Panc1 (cell line): ENCODE measurements around the gene FRY. TPM values are rescaled to one million over a fixed set of nuclear protein-coding genes. Genes with fewer than 3 reads are reported as not detected.
A peak's percentile ranks its signal among the peaks of the same experiment; 100 is the strongest.

ENCODE experiments used
- ATAC-seq: fragments of 200-7000 bp; cut with Tn5 transposase; 2 replicates; pipeline ENCODE4 v1.9.1; 2020; ENCODE audit warnings: mild to moderate bottlenecking, moderate library complexity
- BruUV-seq: library from RNA; stranded (reverse); fragments of 400-500 nt; replicated peaks from 2 replicates; lab custom pipeline; 2021; lab: Mats Ljungman, UMichigan
- CTCF ChIA-PET: fragments of 300-600 bp; sonication (Branson Sonifier 250); formaldehyde crosslinking; loops from one replicate; lab custom pipeline; 2022; ENCODE audit warnings: antibody characterized with exemption; lab: Charles Lee
- POLR2A ChIA-PET: fragments of 300-600 bp; sonication (Branson Sonifier 250); formaldehyde crosslinking; loops from one replicate; lab custom pipeline; 2022; ENCODE audit warnings: antibody characterized with exemption; lab: Charles Lee
- DNase-seq: peaks from one replicate; pipeline ENCODE4 v3.0.0-alpha.2; 2010; ENCODE audit warnings: low read depth, low spot score
- H3K27ac ChIP-seq: 2 replicates; pipeline ENCODE4 v1.5.1; 2011; ENCODE audit warnings: mild to moderate bottlenecking, low read length, inconsistent platforms
- H3K27me3 ChIP-seq: fragments of 200-500 bp; sonication (Bioruptor generic); 2 replicates; pipeline ENCODE4 v1.6.0; 2014; ENCODE audit warnings: low read length, inconsistent platforms; ENCODE audit not compliant: control insufficient read depth, insufficient read depth
- H3K36me3 ChIP-seq: fragments of 200-500 bp; sonication (Bioruptor generic); 2 replicates; pipeline ENCODE4 v1.5.1; 2014; ENCODE audit warnings: inconsistent platforms, mild to moderate bottlenecking, low read length, moderate library complexity; ENCODE audit not compliant: control insufficient read depth, insufficient read depth
- H3K4me1 ChIP-seq: 2 replicates; pipeline ENCODE4 v1.5.1; 2011; ENCODE audit warnings: inconsistent platforms, mild to moderate bottlenecking, low read length, moderate library complexity; ENCODE audit not compliant: control insufficient read depth, insufficient read depth
- H3K4me3 ChIP-seq, 2 experiments: 2 replicates each; pipeline ENCODE4 v1.5.1; 2011 to 2012; ENCODE audit warnings: low read depth in 2 of 2, low read length in 2 of 2, mild to moderate bottlenecking in 2 of 2, inconsistent platforms in 1 of 2, moderate library complexity in 1 of 2
- H3K9me3 ChIP-seq: fragments of 200-500 bp; sonication (Bioruptor generic); 2 replicates; pipeline ENCODE4 v1.5.1; 2014; ENCODE audit warnings: low read depth, mild to moderate bottlenecking, inconsistent platforms, low read length, moderate library complexity; ENCODE audit not compliant: control insufficient read depth, insufficient read depth
- POLR2AphosphoS5 ChIP-seq: IDR thresholded peaks from 2 replicates; pipeline ENCODE4 v1.6.1; 2012; ENCODE audit warnings: mild to moderate bottlenecking, low read depth, low read length, moderate library complexity
- REST ChIP-seq, 2 experiments: IDR thresholded peaks; 2 replicates each; pipeline ENCODE4 v1.6.1; 2011 to 2012; ENCODE audit warnings: low read depth in 2 of 2, control low read depth in 1 of 2, low read length in 1 of 2, mild to moderate bottlenecking in 1 of 2, moderate library complexity in 1 of 2; ENCODE audit not compliant: insufficient read depth in 1 of 2
- SIN3A ChIP-seq: IDR thresholded peaks from 2 replicates; pipeline ENCODE4 v1.6.1; 2012; ENCODE audit warnings: low read depth, mild to moderate bottlenecking, low read length, moderate library complexity, borderline replicate concordance; ENCODE audit not compliant: insufficient read depth
- TCF7L2 ChIP-seq: IDR thresholded peaks from 2 replicates; pipeline ENCODE4 v1.6.1; 2011; ENCODE audit warnings: mild to moderate bottlenecking, low read depth, low read length, inconsistent platforms
- in situ Hi-C: cut with HindIII; loops from 2 replicates; pipeline ENCODE4 v1.10.0; 2016; ENCODE audit warnings: low sequenced_read_pairs, low pct_unique_long_range_greater_than_20kb
- intact Hi-C: fragments of 100-400 bp; cut with micrococcal nuclease; formaldehyde crosslinking; loops from one replicate; pipeline ENCODE4 v1.10.0; 2022; ENCODE audit not compliant: unreplicated experiment
- total RNA-seq: library from RNA; stranded (reverse); gene quantifications from one replicate; pipeline ENCODE4 v1.2.1, GENCODE V29; 2021; ENCODE audit not compliant: unreplicated experiment
- TF ChIP-seq, protein P1 (sequence below): fragments of 450-650 bp; IDR thresholded peaks from 2 replicates; pipeline ENCODE4 v1.5.1; 2017; ENCODE audit warnings: mild to moderate bottlenecking

The FRY gene
- total RNA-seq, 1 experiment from 2014 or later, result 0.18 TPM

DNA sequence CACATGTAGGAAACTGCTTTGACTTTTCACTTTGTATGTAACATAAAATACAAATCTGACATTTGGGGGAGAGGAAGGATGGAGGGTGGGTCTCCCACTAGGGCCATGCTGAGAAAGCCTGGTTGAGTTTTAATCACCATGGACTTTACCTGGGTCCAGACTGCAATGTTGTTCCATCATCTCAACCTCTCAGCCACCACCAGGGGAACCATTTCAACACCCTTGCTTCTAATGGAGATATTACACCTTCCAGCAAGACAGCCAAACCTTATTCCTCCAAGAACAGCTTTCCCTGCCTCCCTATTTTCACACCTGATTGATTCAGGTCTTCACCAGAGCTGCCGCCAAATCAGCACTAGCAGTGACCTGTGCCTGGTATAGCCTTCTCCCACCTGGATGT, 227.5 kb downstream of the FRY start:
- ChIA-PET CTCF (no interaction called here), POLR2A (no interaction called here)
- Histone ChIP-seq H3K9me3 (no peaks in the 10 kb centered on the region), H3K27ac (no peak overlapping the region), H3K4me1 (no peaks in the 10 kb centered on the region), H3K4me3 (no peak overlapping the region), H3K36me3 (no peaks in the 10 kb centered on the region), H3K27me3 (no peaks in the 10 kb centered on the region)
- in situ Hi-C loops, result no loop called here
- intact Hi-C loops, result no loop called here
- TF ChIP-seq, protein P1, sequence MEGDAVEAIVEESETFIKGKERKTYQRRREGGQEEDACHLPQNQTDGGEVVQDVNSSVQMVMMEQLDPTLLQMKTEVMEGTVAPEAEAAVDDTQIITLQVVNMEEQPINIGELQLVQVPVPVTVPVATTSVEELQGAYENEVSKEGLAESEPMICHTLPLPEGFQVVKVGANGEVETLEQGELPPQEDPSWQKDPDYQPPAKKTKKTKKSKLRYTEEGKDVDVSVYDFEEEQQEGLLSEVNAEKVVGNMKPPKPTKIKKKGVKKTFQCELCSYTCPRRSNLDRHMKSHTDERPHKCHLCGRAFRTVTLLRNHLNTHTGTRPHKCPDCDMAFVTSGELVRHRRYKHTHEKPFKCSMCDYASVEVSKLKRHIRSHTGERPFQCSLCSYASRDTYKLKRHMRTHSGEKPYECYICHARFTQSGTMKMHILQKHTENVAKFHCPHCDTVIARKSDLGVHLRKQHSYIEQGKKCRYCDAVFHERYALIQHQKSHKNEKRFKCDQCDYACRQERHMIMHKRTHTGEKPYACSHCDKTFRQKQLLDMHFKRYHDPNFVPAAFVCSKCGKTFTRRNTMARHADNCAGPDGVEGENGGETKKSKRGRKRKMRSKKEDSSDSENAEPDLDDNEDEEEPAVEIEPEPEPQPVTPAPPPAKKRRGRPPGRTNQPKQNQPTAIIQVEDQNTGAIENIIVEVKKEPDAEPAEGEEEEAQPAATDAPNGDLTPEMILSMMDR, result peak; percentile 20; the same call in 1 of the 2 replicates
- no peak for TF ChIP-seq POLR2AphosphoS5
- DNase-seq, result no peak
- BruUV-seq, result no TSS peak
- ATAC-seq, result no peak

- CTCF ChIA-PET, result no interaction called here
- no peak overlapping the region for H3K4me3 ChIP-seq
- H3K27ac ChIP-seq, result no peak overlapping the region
- BruUV-seq, result no TSS peak
- H3K27me3 ChIP-seq, result no peaks in the 10 kb centered on the region
- DNase-seq (no peak), ATAC-seq (no peak)
- H3K4me1 ChIP-seq, result no peaks in the 10 kb centered on the region
- in situ Hi-C loops (no loop called here), intact Hi-C loops (no loop called here)
- no peaks in the 10 kb centered on the region for H3K9me3 ChIP-seq
- H3K36me3 ChIP-seq, result no peaks in the 10 kb centered on the region
- TF ChIP-seq TCF7L2, result no peak
- no peak for TF ChIP-seq SIN3A
- TF ChIP-seq, protein P1, result no peak
- no peak for TF ChIP-seq POLR2AphosphoS5
- TF ChIP-seq REST (IDR thresholded peaks at IDR 0.05; ENCODE audit: insufficient read depth in 1 of 2, low read depth in 2 of 2, low read length in 1 of 2), result no peak
- POLR2A ChIA-PET, result no interaction called here
Observed at GRCh38 chr13:32261567-32261966, 230.0 kb downstream of the FRY start.
